HepG2 (cell line): Measurements from ENCODE around the gene CENPB. TPM values are rescaled to one million over a fixed set of nuclear protein-coding genes. Genes with fewer than 3 reads are reported as not detected.

Source experiments
- ARID3A ChIP-seq: IDR thresholded peaks from 2 replicates; pipeline ENCODE4 v1.6.1; 2012; ENCODE audit warnings: low read depth, low read length, improper control_type of control experiment
- ATF7 ChIP-seq, 2 experiments: fragments of 450-650 bp in 1 of 2; sonication (generic) in 1 of 2; formaldehyde crosslinking in 1 of 2; IDR thresholded peaks; 2 replicates each; pipeline versions ENCODE4 v1.4.0 to v1.6.1; 2016 to 2020; ENCODE audit warnings: antibody characterized with exemption in 1 of 2, mild to moderate bottlenecking in 1 of 2, missing genetic modification reagents in 1 of 2
- BCL3 ChIP-seq: sonication (generic); formaldehyde crosslinking; IDR thresholded peaks from 2 replicates; pipeline ENCODE4 v1.5.1; 2020; ENCODE audit warnings: mild to moderate bottlenecking, missing genetic modification reagents, moderate library complexity
- GATA4 ChIP-seq: sonication (generic); IDR thresholded peaks from 2 replicates; pipeline ENCODE4 v1.6.1; 2016; ENCODE audit warnings: antibody characterized with exemption, low read depth, borderline replicate concordance
- HNRNPK ChIP-seq: fragments of 200-400 bp; formaldehyde crosslinking; IDR thresholded peaks from 2 replicates; pipeline ENCODE4 v1.6.1; 2018; ENCODE audit warnings: low read length, low read depth, moderate library complexity, mild to moderate bottlenecking; ENCODE audit not compliant: poor library complexity, severe bottlenecking
- MIXL1 ChIP-seq: IDR thresholded peaks from 2 replicates; pipeline ENCODE4 v1.6.1; 2016
- NFATC3 ChIP-seq: sonication (generic); formaldehyde crosslinking; IDR thresholded peaks from 2 replicates; pipeline ENCODE4 v1.5.1; 2020; ENCODE audit warnings: mild to moderate bottlenecking, missing genetic modification reagents
- POLR2A ChIP-seq, 2 experiments: IDR thresholded peaks; 2 replicates each; pipeline ENCODE4 v1.6.1; 2011; ENCODE audit warnings: low read depth in 2 of 2, low read length in 2 of 2, mild to moderate bottlenecking in 1 of 2, moderate library complexity in 1 of 2; ENCODE audit not compliant: insufficient read depth in 1 of 2
- RXRB ChIP-seq: IDR thresholded peaks from 2 replicates; pipeline ENCODE4 v1.6.1; 2016; ENCODE audit warnings: borderline replicate concordance, missing genetic modification reagents, missing compliant biosample characterization
- SIX1 ChIP-seq: sonication (generic); formaldehyde crosslinking; IDR thresholded peaks from 2 replicates; pipeline ENCODE4 v1.4.0; 2020; ENCODE audit warnings: missing genetic modification reagents, borderline replicate concordance
- TARDBP ChIP-seq: sonication (generic); formaldehyde crosslinking; IDR thresholded peaks from 2 replicates; pipeline ENCODE4 v1.8.0; 2022; ENCODE audit warnings: mild to moderate bottlenecking, missing genetic modification reagents
- YEATS2 ChIP-seq: sonication (generic); formaldehyde crosslinking; IDR thresholded peaks from 2 replicates; pipeline ENCODE4 v1.4.0; 2020; ENCODE audit warnings: missing genetic modification reagents, borderline replicate concordance
- ZBTB46 ChIP-seq: sonication (generic); formaldehyde crosslinking; IDR thresholded peaks from 2 replicates; pipeline ENCODE4 v1.4.0; 2020; ENCODE audit warnings: mild to moderate bottlenecking, missing genetic modification reagents, borderline replicate concordance
- ZNF205 ChIP-seq: IDR thresholded peaks from 2 replicates; pipeline ENCODE4 v1.6.1; 2018; ENCODE audit warnings: missing biosample characterization, missing genetic modification reagents
- ZNF30 ChIP-seq: sonication (generic); formaldehyde crosslinking; IDR thresholded peaks from 2 replicates; pipeline ENCODE4 v1.5.0; 2020; ENCODE audit warnings: mild to moderate bottlenecking, missing genetic modification reagents
- ZNF329 ChIP-seq: sonication (generic); formaldehyde crosslinking; IDR thresholded peaks from 2 replicates; pipeline ENCODE4 v1.9.0; 2021; ENCODE audit warnings: low read depth, mild to moderate bottlenecking, missing genetic modification reagents
- ZNF343 ChIP-seq: sonication (generic); formaldehyde crosslinking; IDR thresholded peaks from 2 replicates; pipeline ENCODE4 v1.4.0; 2020; ENCODE audit warnings: mild to moderate bottlenecking, missing genetic modification reagents
- ZNF431 ChIP-seq: sonication (generic); formaldehyde crosslinking; IDR thresholded peaks from 2 replicates; pipeline ENCODE4 v1.9.0; 2022; ENCODE audit warnings: missing genetic modification reagents, low read depth, mild to moderate bottlenecking, borderline replicate concordance
- ZNF597 ChIP-seq: sonication (generic); formaldehyde crosslinking; IDR thresholded peaks from 2 replicates; pipeline ENCODE4 v1.5.0; 2020; ENCODE audit warnings: missing genetic modification reagents
- ZNF773 ChIP-seq: sonication (generic); formaldehyde crosslinking; IDR thresholded peaks from 2 replicates; pipeline ENCODE4 v1.4.0; 2020; ENCODE audit warnings: missing genetic modification reagents, borderline replicate concordance
- ZNF800 ChIP-seq: sonication (generic); formaldehyde crosslinking; IDR thresholded peaks from 2 replicates; pipeline ENCODE4 v1.4.0; 2020; ENCODE audit warnings: missing genetic modification reagents
- polyA plus RNA-seq, 8 experiments: library from polyadenylated mRNA; depleted of rRNA in 3 of 8; stranded (reverse) in 7 of 8; unstranded in 1 of 8; fragments of >200 nt; fragmentation: Illumina TruSeq in 4 of 8; extraction: Trizol in 4 of 8; gene quantifications; 2 replicates each; pipeline versions ENCODE4 v1.2.1 to v1.2.3, GENCODE V29; 2011 to 2016; ENCODE audit warnings: low read depth in 4 of 8, missing spikeins in 1 of 8, mixed read lengths in 1 of 8; ENCODE audit not compliant: insufficient read depth in 1 of 8
- total RNA-seq, 5 experiments: library from RNA; depleted of rRNA; stranded (reverse); fragments of >200 nt; fragmentation: Illumina TruSeq; extraction: Trizol; gene quantifications; 2 replicates each; pipeline ENCODE4 v1.2.3, GENCODE V29; 2016; ENCODE audit warnings: low read depth in 1 of 5

CENPB gene
- total and polyA plus RNA-seq, 2 of the 13 experiments (the other 11 are each of a cell fraction or from before 2014, with no cell fraction given): 10.4 to 54.5 TPM

GRCh38 chr20:3795511-3796468 is 9.2 kb upstream of the CENPB start, which contains the start of gene CDC25B (continued):
- TF ChIP-seq BCL3 (CRISPR knock-in tag): no peak
- TF ChIP-seq ZNF205 (CRISPR knock-in tag): peak; percentile 62; the same call in 1 of the 2 replicates
- TF ChIP-seq SIX1: no peak
- TF ChIP-seq ZNF800: no peak
- peak; percentile 78 for TF ChIP-seq YEATS2 (CRISPR knock-in tag)
- TF ChIP-seq RXRB (CRISPR knock-in tag): 0 out of 2 replicates have a peak, but pooled peaks have one; percentile 29
- no peak; the same call in 1 of the 2 replicates for TF ChIP-seq ZNF343 (CRISPR knock-in tag)
- no peak for TF ChIP-seq ZNF773 (CRISPR knock-in tag)
- TF ChIP-seq ZNF30: no peak
- TF ChIP-seq ATF7 (IDR thresholded peaks at IDR 0.05): no peak
- TF ChIP-seq ATF7 (CRISPR knock-in tag; IDR thresholded peaks at IDR 0.05): peak; percentile 93
- peak; percentile 76; the same call in 1 of the 2 replicates for TF ChIP-seq ZBTB46 (CRISPR knock-in tag)
- TF ChIP-seq NFATC3 (CRISPR knock-in tag): 0 out of 2 replicates have a peak, but pooled peaks have one; percentile 8
- TF ChIP-seq GATA4: no peak
- TF ChIP-seq MIXL1: no peak
- peak; percentile 72; the same call in 1 of the 2 replicates for TF ChIP-seq TARDBP (CRISPR knock-in tag)
- no peak for TF ChIP-seq ZNF597
- TF ChIP-seq ZNF329: no peak
- peak; percentile 37; the same call in 1 of the 2 replicates for TF ChIP-seq ARID3A
- TF ChIP-seq POLR2A (IDR thresholded peaks at IDR 0.05; ENCODE audit: insufficient read depth in 1 of 2, low read depth in 2 of 2, low read length in 2 of 2): peak; percentile 75 to 77
- TF ChIP-seq HNRNPK: peak; percentile 100
- no peak for TF ChIP-seq ZNF431 (CRISPR knock-in tag)
